HG03521 (cell line): ENCODE measurements around the gene CAMSAP1.
"Not testable (repeated sequence)": the region's sequence is repeated elsewhere in the genome, so short reads cannot be mapped to it uniquely, and the experiment has no call there.

Experiments
- ATAC-seq: cut with Tn5 transposase; IDR thresholded peaks from one replicate; pipeline ENCODE4 v1.9.1; 2021; ENCODE audit warnings: mild to moderate bottlenecking, moderate library complexity; ENCODE audit not compliant: unreplicated experiment

The CAMSAP1 gene

GRCh38 chr9:135921749-135922310 lies 14.5 kb upstream of the CAMSAP1 start:
- ATAC-seq: no peak

- ATAC-seq: no peak
Observed at GRCh38 chr9:135920973-135921585, 13.7 kb upstream of the CAMSAP1 start.

GRCh38 chr9:135920256-135920930 lies 13.0 kb upstream of the CAMSAP1 start:
- no peak for ATAC-seq

GRCh38 chr9:135919318-135919890 lies 12.1 kb upstream of the CAMSAP1 start:
- no peak for ATAC-seq

- ATAC-seq: not testable (repeated sequence)
Observed at GRCh38 chr9:135916227-135916626, 8.9 kb upstream of the CAMSAP1 start.

GRCh38 chr9:135914921-135915320 lies 7.6 kb upstream of the CAMSAP1 start:
- no peak for ATAC-seq

GRCh38 chr9:135911233-135911632 lies 3.9 kb upstream of the CAMSAP1 start:
- ATAC-seq: not testable (repeated sequence)

GRCh38 chr9:135910757-135911156 lies 3.4 kb upstream of the CAMSAP1 start:
- ATAC-seq: no peak

- no peak for ATAC-seq
Observed at GRCh38 chr9:135910216-135910615, 2.9 kb upstream of the CAMSAP1 start.

GRCh38 chr9:135909371-135909770 lies 2.0 kb upstream of the CAMSAP1 start:
- no peak for ATAC-seq

- no peak for ATAC-seq
Observed at GRCh38 chr9:135908754-135909204, 1.4 kb upstream of the CAMSAP1 start.

GRCh38 chr9:135908093-135908753 lies 877 bp upstream of the CAMSAP1 start:
- ATAC-seq: no peak

- ATAC-seq: no peak
Observed at GRCh38 chr9:135907006-135907430, 328 bp downstream of the CAMSAP1 start.

GRCh38 chr9:135906291-135907005 lies 898 bp downstream of the CAMSAP1 start:
- ATAC-seq: peak; percentile 2

- ATAC-seq: no peak
Observed at GRCh38 chr9:135905380-135906258, 1.7 kb downstream of the CAMSAP1 start.

GRCh38 chr9:135903786-135904520 lies 3.4 kb downstream of the CAMSAP1 start:
- ATAC-seq: no peak

- no peak for ATAC-seq
Observed at GRCh38 chr9:135903358-135903656, 4.0 kb downstream of the CAMSAP1 start.

- ATAC-seq: no peak
Observed at GRCh38 chr9:135902655-135903357, 4.5 kb downstream of the CAMSAP1 start.

GRCh38 chr9:135901826-135902225 lies 5.5 kb downstream of the CAMSAP1 start:
- ATAC-seq: no peak
